GM12878 (cell line): Measurements from ENCODE around the gene CLDN6. TPM values are rescaled to one million over a fixed set of nuclear protein-coding genes. Genes with fewer than 3 reads are reported as not detected.

Source experiments
- BACH1 ChIP-seq: fragments of 450-650 bp; IDR thresholded peaks from 2 replicates; pipeline ENCODE4 v1.6.1; 2017; ENCODE audit warnings: mild to moderate bottlenecking, borderline replicate concordance
- BMI1 ChIP-seq: fragments of 450-650 bp; IDR thresholded peaks from 2 replicates; pipeline ENCODE4 v1.6.1; 2016; ENCODE audit warnings: mild to moderate bottlenecking, moderate library complexity, borderline replicate concordance
- CBFB ChIP-seq: IDR thresholded peaks from 2 replicates; pipeline ENCODE4 v1.6.1; 2016; ENCODE audit warnings: antibody characterized with exemption, low read depth
- CHD2 ChIP-seq: IDR thresholded peaks from 2 replicates; pipeline ENCODE4 v1.6.1; 2011; ENCODE audit warnings: low read depth, low read length, improper control_type of control experiment, borderline replicate concordance
- ETV6 ChIP-seq, 2 experiments: fragments of 450-650 bp in 1 of 2; IDR thresholded peaks in 1 of 2; conservative IDR thresholded peaks in 1 of 2; 2 replicates each; pipeline ENCODE4 v1.6.1; 2014; ENCODE audit warnings: antibody characterized with exemption in 1 of 2, borderline replicate concordance in 1 of 2, low read depth in 1 of 2, mild to moderate bottlenecking in 1 of 2, moderate library complexity in 1 of 2
- EZH2 ChIP-seq: IDR thresholded peaks from 2 replicates; pipeline ENCODE4 v1.6.1; 2012; ENCODE audit warnings: low read depth, mild to moderate bottlenecking, control low read depth, inconsistent platforms, low read length, borderline replicate concordance; ENCODE audit not compliant: control insufficient read depth
- JUNB ChIP-seq: IDR thresholded peaks from 2 replicates; pipeline ENCODE4 v1.6.1; 2016; ENCODE audit warnings: antibody characterized with exemption, mild to moderate bottlenecking
- KAT2A ChIP-seq: conservative IDR thresholded peaks from 2 replicates; pipeline ENCODE4 v1.6.1; 2011; ENCODE audit warnings: low read depth, low read length; ENCODE audit not compliant: control insufficient read depth
- LARP7 ChIP-seq: fragments of 450-650 bp; IDR thresholded peaks from 2 replicates; pipeline ENCODE4 v1.6.1; 2017; ENCODE audit warnings: mild to moderate bottlenecking
- MYB ChIP-seq: fragments of 150-350 bp; IDR thresholded peaks from 2 replicates; pipeline ENCODE4 v1.6.1; 2014; ENCODE audit warnings: mild to moderate bottlenecking, low read depth, low read length, borderline replicate concordance
- PML ChIP-seq: IDR thresholded peaks from 2 replicates; pipeline ENCODE4 v1.6.1; 2012; ENCODE audit warnings: low read length, inconsistent platforms
- SMC3 ChIP-seq: IDR thresholded peaks from 2 replicates; pipeline ENCODE4 v1.6.1; 2011; ENCODE audit warnings: low read length, improper control_type of control experiment, borderline replicate concordance
- SP1 ChIP-seq: IDR thresholded peaks from one replicate; pipeline ENCODE4 v1.6.1; 2011; ENCODE audit warnings: low read depth, low read length
- TBL1XR1 ChIP-seq: IDR thresholded peaks from 2 replicates; pipeline ENCODE4 v1.6.1; 2012; ENCODE audit warnings: low read depth, low read length, improper control_type of control experiment
- ZNF207 ChIP-seq: fragments of 450-650 bp; IDR thresholded peaks from 2 replicates; pipeline ENCODE4 v1.6.1; 2014; ENCODE audit warnings: antibody characterized with exemption, mild to moderate bottlenecking, borderline replicate concordance
- ZSCAN29 ChIP-seq: fragments of 450-650 bp; IDR thresholded peaks from 2 replicates; pipeline ENCODE4 v1.6.1; 2017; ENCODE audit warnings: mild to moderate bottlenecking, moderate library complexity
- polyA plus RNA-seq, 11 experiments: library from polyadenylated mRNA; depleted of rRNA in 4 of 11; unstranded in 6 of 11; stranded (reverse) in 5 of 11; fragments of >200 nt; fragmentation: Nextera tagmentation in 4 of 11; fragmentation: Illumina TruSeq in 1 of 11; extraction: Ambion mirVana in 4 of 11; extraction: Trizol in 1 of 11; gene quantifications; 1 replicate in 1 of 11; 2 replicates in 10 of 11; pipeline versions ENCODE4 v1.2.1 to v1.2.3, GENCODE V29; 2011 to 2016; ENCODE audit warnings: inconsistent platforms in 2 of 11, missing spikeins in 2 of 11, low read depth in 1 of 11
- total RNA-seq, 4 experiments: library from RNA; depleted of rRNA in 3 of 4; stranded (reverse); fragments of >200 nt in 3 of 4; fragmentation: Illumina TruSeq in 1 of 4; extraction: Trizol in 1 of 4; gene quantifications; 2 replicates each; pipeline versions ENCODE4 v1.2.1 to v1.2.3, GENCODE V29; 2013 to 2021
- TF ChIP-seq, protein P1 (sequence below): fragments of 150-350 bp; IDR thresholded peaks from 2 replicates; pipeline ENCODE4 v1.6.1; 2016; ENCODE audit warnings: low read depth, low read length
- TF ChIP-seq, protein P2 (sequence below): IDR thresholded peaks from 2 replicates; pipeline ENCODE4 v1.6.1; 2012; ENCODE audit warnings: low read depth, low read length, improper control_type of control experiment
- TF ChIP-seq, protein P3 (sequence below): fragments of 450-650 bp; IDR thresholded peaks from 2 replicates; pipeline ENCODE4 v1.6.1; 2017; ENCODE audit warnings: mild to moderate bottlenecking, low read depth, inconsistent platforms; ENCODE audit not compliant: poor library complexity, severe bottlenecking
- TF ChIP-seq, protein P4 (sequence below): fragments of 450-650 bp; formaldehyde crosslinking; IDR thresholded peaks from 2 replicates; pipeline ENCODE4 v1.4.0; 2020; ENCODE audit warnings: mild to moderate bottlenecking, moderate library complexity

CLDN6 gene
- total and polyA plus RNA-seq, 10 of the 15 experiments (the other 5 are each of a cell fraction or from before 2014, with no cell fraction given), result 0.15 to 0.26 (median 0.23) TPM; not detected in 7

DNA sequence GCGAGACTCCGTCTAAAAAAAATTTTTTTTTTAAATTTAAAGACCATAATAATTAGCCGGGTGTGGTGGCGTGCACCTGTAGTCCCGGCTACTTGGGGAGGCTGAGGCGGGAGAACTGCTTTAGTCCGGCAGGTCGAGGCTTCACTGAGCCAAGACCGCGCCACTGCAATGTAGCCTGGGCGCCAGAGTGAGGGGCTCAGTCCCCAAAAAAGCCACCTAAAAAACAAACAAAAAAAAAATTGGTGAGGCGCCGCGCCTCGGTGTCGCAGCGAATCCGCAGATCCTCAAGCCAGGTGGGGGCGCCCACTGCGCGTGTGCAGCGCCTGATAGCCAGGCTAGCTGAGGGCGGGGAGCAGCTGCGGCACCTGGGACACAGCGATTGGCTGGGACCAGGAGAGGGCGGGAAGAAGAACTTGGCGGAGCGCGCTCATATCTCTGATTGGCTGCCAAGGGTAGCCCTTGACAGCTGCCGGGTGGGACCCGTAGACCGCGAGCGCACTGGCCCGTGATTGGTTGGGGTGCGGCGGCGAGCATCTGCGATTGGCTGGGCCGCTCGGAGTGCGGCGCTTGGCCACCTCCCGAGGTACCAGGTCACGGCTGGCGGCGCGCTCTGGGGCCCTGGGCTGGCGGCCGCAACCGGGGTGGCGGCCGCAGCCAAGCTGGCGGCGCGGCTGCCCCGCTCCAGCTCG lies 14.3 kb downstream of the CLDN6 start (continued):
- TF ChIP-seq, protein P1, sequence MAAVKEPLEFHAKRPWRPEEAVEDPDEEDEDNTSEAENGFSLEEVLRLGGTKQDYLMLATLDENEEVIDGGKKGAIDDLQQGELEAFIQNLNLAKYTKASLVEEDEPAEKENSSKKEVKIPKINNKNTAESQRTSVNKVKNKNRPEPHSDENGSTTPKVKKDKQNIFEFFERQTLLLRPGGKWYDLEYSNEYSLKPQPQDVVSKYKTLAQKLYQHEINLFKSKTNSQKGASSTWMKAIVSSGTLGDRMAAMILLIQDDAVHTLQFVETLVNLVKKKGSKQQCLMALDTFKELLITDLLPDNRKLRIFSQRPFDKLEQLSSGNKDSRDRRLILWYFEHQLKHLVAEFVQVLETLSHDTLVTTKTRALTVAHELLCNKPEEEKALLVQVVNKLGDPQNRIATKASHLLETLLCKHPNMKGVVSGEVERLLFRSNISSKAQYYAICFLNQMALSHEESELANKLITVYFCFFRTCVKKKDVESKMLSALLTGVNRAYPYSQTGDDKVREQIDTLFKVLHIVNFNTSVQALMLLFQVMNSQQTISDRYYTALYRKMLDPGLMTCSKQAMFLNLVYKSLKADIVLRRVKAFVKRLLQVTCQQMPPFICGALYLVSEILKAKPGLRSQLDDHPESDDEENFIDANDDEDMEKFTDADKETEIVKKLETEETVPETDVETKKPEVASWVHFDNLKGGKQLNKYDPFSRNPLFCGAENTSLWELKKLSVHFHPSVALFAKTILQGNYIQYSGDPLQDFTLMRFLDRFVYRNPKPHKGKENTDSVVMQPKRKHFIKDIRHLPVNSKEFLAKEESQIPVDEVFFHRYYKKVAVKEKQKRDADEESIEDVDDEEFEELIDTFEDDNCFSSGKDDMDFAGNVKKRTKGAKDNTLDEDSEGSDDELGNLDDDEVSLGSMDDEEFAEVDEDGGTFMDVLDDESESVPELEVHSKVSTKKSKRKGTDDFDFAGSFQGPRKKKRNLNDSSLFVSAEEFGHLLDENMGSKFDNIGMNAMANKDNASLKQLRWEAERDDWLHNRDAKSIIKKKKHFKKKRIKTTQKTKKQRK, result peak; percentile 48; the same call in 1 of the 2 replicates
- peak; percentile 93 for TF ChIP-seq CHD2
- no peak for TF ChIP-seq MYB
- TF ChIP-seq, protein P2, sequence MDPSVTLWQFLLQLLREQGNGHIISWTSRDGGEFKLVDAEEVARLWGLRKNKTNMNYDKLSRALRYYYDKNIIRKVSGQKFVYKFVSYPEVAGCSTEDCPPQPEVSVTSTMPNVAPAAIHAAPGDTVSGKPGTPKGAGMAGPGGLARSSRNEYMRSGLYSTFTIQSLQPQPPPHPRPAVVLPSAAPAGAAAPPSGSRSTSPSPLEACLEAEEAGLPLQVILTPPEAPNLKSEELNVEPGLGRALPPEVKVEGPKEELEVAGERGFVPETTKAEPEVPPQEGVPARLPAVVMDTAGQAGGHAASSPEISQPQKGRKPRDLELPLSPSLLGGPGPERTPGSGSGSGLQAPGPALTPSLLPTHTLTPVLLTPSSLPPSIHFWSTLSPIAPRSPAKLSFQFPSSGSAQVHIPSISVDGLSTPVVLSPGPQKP, result no peak
- peak; percentile 57 for TF ChIP-seq SMC3
- TF ChIP-seq LARP7, result no peak
- TF ChIP-seq, protein P3, sequence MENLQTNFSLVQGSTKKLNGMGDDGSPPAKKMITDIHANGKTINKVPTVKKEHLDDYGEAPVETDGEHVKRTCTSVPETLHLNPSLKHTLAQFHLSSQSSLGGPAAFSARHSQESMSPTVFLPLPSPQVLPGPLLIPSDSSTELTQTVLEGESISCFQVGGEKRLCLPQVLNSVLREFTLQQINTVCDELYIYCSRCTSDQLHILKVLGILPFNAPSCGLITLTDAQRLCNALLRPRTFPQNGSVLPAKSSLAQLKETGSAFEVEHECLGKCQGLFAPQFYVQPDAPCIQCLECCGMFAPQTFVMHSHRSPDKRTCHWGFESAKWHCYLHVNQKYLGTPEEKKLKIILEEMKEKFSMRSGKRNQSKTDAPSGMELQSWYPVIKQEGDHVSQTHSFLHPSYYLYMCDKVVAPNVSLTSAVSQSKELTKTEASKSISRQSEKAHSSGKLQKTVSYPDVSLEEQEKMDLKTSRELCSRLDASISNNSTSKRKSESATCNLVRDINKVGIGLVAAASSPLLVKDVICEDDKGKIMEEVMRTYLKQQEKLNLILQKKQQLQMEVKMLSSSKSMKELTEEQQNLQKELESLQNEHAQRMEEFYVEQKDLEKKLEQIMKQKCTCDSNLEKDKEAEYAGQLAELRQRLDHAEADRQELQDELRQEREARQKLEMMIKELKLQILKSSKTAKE, result no peak
- no peak for TF ChIP-seq EZH2
- no peak for TF ChIP-seq BACH1
- no peak for TF ChIP-seq BMI1
- no peak for TF ChIP-seq TBL1XR1
- peak; percentile 48; the same call in 1 of the 2 replicates for TF ChIP-seq ZNF207
- no peak for TF ChIP-seq KAT2A
- no peak for TF ChIP-seq ETV6 (conservative IDR thresholded peaks at IDR 0.05 in 1 of 2, IDR thresholded peaks at IDR 0.05 in 1 of 2; ENCODE audit: borderline replicate concordance in 1 of 2, low read depth in 1 of 2)
- TF ChIP-seq JUNB, result no peak
- no peak for TF ChIP-seq ZSCAN29
- TF ChIP-seq, protein P4, sequence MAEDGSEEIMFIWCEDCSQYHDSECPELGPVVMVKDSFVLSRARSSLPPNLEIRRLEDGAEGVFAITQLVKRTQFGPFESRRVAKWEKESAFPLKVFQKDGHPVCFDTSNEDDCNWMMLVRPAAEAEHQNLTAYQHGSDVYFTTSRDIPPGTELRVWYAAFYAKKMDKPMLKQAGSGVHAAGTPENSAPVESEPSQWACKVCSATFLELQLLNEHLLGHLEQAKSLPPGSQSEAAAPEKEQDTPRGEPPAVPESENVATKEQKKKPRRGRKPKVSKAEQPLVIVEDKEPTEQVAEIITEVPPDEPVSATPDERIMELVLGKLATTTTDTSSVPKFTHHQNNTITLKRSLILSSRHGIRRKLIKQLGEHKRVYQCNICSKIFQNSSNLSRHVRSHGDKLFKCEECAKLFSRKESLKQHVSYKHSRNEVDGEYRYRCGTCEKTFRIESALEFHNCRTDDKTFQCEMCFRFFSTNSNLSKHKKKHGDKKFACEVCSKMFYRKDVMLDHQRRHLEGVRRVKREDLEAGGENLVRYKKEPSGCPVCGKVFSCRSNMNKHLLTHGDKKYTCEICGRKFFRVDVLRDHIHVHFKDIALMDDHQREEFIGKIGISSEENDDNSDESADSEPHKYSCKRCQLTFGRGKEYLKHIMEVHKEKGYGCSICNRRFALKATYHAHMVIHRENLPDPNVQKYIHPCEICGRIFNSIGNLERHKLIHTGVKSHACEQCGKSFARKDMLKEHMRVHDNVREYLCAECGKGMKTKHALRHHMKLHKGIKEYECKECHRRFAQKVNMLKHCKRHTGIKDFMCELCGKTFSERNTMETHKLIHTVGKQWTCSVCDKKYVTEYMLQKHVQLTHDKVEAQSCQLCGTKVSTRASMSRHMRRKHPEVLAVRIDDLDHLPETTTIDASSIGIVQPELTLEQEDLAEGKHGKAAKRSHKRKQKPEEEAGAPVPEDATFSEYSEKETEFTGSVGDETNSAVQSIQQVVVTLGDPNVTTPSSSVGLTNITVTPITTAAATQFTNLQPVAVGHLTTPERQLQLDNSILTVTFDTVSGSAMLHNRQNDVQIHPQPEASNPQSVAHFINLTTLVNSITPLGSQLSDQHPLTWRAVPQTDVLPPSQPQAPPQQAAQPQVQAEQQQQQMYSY (CRISPR knock-in tag), result no peak
- peak; percentile 88 for TF ChIP-seq CBFB
- peak; percentile 99 for TF ChIP-seq SP1
- no peak for TF ChIP-seq PML
